Endothelial cell of umbilical vein (primary cell): ENCODE measurements around the gene PLXNA4. TPM values are rescaled to one million over a fixed set of nuclear protein-coding genes. Genes with fewer than 3 reads are reported as not detected.

Experiments used
- BruUV-seq: library from RNA; stranded (reverse); fragments of 400-500 nt; replicated peaks from 2 replicates; lab custom pipeline; 2021; lab: Mats Ljungman, UMichigan
- CTCF ChIA-PET: fragments of 300-600, 350-600 bp; sonication (Branson Sonifier 250); formaldehyde crosslinking; loops from one replicate; lab custom pipeline; 2021; ENCODE audit warnings: antibody characterized with exemption, inconsistent platforms; lab: Charles Lee
- POLR2A ChIA-PET: fragments of 300-600, 350-600 bp; sonication (Branson Sonifier 250); formaldehyde crosslinking; loops from one replicate; lab custom pipeline; 2021; ENCODE audit warnings: antibody characterized with exemption, inconsistent platforms; lab: Charles Lee
- DNase-seq: peaks from one replicate; pipeline ENCODE4 v3.0.0-alpha.2; 2011; ENCODE audit warnings: low read depth, low spot score
- FAIRE-seq: peaks from 2 replicates; lab custom pipeline; 2011; peaks lifted over from hg19 to GRCh38; lab: Jason Lieb, UNC
- H2AFZ ChIP-seq: 2 replicates; pipeline ENCODE4 v1.6.0; 2012; ENCODE audit warnings: low read depth, low read length, control low read depth, inconsistent platforms
- H3K27ac ChIP-seq: 2 replicates; pipeline ENCODE4 v1.5.1; 2011; ENCODE audit warnings: low read depth, mild to moderate bottlenecking, control low read depth, low read length, moderate library complexity; ENCODE audit not compliant: insufficient read depth
- H3K27me3 ChIP-seq, 2 experiments: 2 replicates each; pipeline versions ENCODE4 v1.6.0 to v1.6.1; 2011; ENCODE audit warnings: low read length in 2 of 2, mixed read lengths in 1 of 2; ENCODE audit not compliant: control insufficient read depth in 2 of 2, insufficient read depth in 2 of 2
- H3K36me3 ChIP-seq, 2 experiments: 2 replicates in 1 of 2; 3 replicates in 1 of 2; pipeline ENCODE4 v1.5.1; 2011; ENCODE audit warnings: low read length in 2 of 2, mild to moderate bottlenecking in 1 of 2, moderate library complexity in 1 of 2; ENCODE audit not compliant: control insufficient read depth in 2 of 2, insufficient read depth in 2 of 2; ENCODE audit errors: extremely low read depth in 1 of 2
- H3K4me1 ChIP-seq: 3 replicates; pipeline ENCODE4 v1.5.1; 2011; ENCODE audit warnings: mild to moderate bottlenecking, low read length; ENCODE audit not compliant: control insufficient read depth, insufficient read depth; ENCODE audit errors: extremely low read depth
- H3K4me2 ChIP-seq: 2 replicates; pipeline ENCODE4 v1.6.1; 2011; ENCODE audit warnings: low read length, control low read depth, mixed read lengths; ENCODE audit not compliant: insufficient read depth
- H3K4me3 ChIP-seq, 3 experiments: fragments of 200-600 bp in 1 of 3; sonication (generic), shearing (Covaris generic) in 1 of 3; replicated peaks in 1 of 3; 2 replicates each; pipeline ENCODE4 v1.5.1; 2011 to 2016; ENCODE audit warnings: control low read depth in 3 of 3, low read length in 3 of 3, mild to moderate bottlenecking in 2 of 3, inconsistent platforms in 1 of 3, low read depth in 1 of 3, moderate library complexity in 1 of 3; ENCODE audit not compliant: insufficient read depth in 1 of 3
- H3K79me2 ChIP-seq: 2 replicates; pipeline ENCODE4 v1.6.0; 2012; ENCODE audit warnings: low read length, inconsistent platforms; ENCODE audit not compliant: control insufficient read depth, insufficient read depth
- H3K9ac ChIP-seq: replicated peaks from 2 replicates; pipeline ENCODE3; 2011; ENCODE audit warnings: low read length, control low read depth; ENCODE audit not compliant: insufficient read depth; ENCODE audit errors: extremely low read depth
- H3K9me1 ChIP-seq: replicated peaks from 3 replicates; pipeline ENCODE4 v1.6.0; 2011; ENCODE audit warnings: mild to moderate bottlenecking, low read length; ENCODE audit not compliant: control insufficient read depth, insufficient read depth; ENCODE audit errors: extremely low read depth
- H3K9me3 ChIP-seq: replicated peaks from 2 replicates; pipeline ENCODE4 v1.5.1; 2012; ENCODE audit warnings: low read length, inconsistent platforms; ENCODE audit not compliant: control insufficient read depth, insufficient read depth
- H4K20me1 ChIP-seq: replicated peaks from 2 replicates; pipeline ENCODE3; 2011; ENCODE audit warnings: mild to moderate bottlenecking, low read length; ENCODE audit not compliant: control insufficient read depth, insufficient read depth; ENCODE audit errors: extremely low read depth
- CTCF ChIP-seq, 2 donors: IDR thresholded peaks; 1 replicate in 1 of 2; 2 replicates in 1 of 2; pipeline ENCODE4 v1.5.1; 2011; ENCODE audit warnings: low read length in 2 of 2, mild to moderate bottlenecking in 2 of 2, moderate library complexity in 2 of 2, control low read depth in 1 of 2, inconsistent platforms in 1 of 2, low read depth in 1 of 2; ENCODE audit not compliant: insufficient read depth in 1 of 2; ENCODE audit errors: extremely low read depth in 1 of 2
- EZH2 ChIP-seq: IDR thresholded peaks from 2 replicates; pipeline ENCODE4 v1.6.1; 2012; ENCODE audit warnings: borderline replicate concordance, low read depth, mild to moderate bottlenecking, moderate library complexity, low read length, inconsistent platforms; ENCODE audit not compliant: severe bottlenecking
- FOS ChIP-seq: IDR thresholded peaks from 2 replicates; pipeline ENCODE4 v1.6.1; 2011; ENCODE audit warnings: mild to moderate bottlenecking, low read length, moderate library complexity, borderline replicate concordance; ENCODE audit not compliant: insufficient read depth
- GATA2 ChIP-seq: IDR thresholded peaks from 2 replicates; pipeline ENCODE4 v1.7.0; 2011; ENCODE audit warnings: low read depth, mild to moderate bottlenecking, moderate library complexity, mixed read lengths, low read length; ENCODE audit not compliant: insufficient read length, insufficient read depth
- JUN ChIP-seq: IDR thresholded peaks from 2 replicates; pipeline ENCODE4 v1.6.1; 2011; ENCODE audit warnings: borderline replicate concordance, low read depth; ENCODE audit not compliant: insufficient read length, insufficient read depth
- MYC ChIP-seq: IDR thresholded peaks from one replicate; pipeline ENCODE4 v1.6.1; 2011; ENCODE audit warnings: mild to moderate bottlenecking, low read depth, low read length
- POLR2A ChIP-seq: IDR thresholded peaks from 2 replicates; pipeline ENCODE4 v1.6.1; 2012; ENCODE audit warnings: low read depth, mild to moderate bottlenecking, control low read depth, low read length
- POLR2AphosphoS5 ChIP-seq: IDR thresholded peaks from 2 replicates; pipeline ENCODE4 v1.6.1; 2012; ENCODE audit warnings: low read depth, mild to moderate bottlenecking, control low read depth, low read length, moderate library complexity; ENCODE audit not compliant: insufficient read depth
- dilution Hi-C: fragments of 300-500 bp; cut with MboI; formaldehyde crosslinking; loops from one replicate; pipeline ENCODE4 v1.15.0; 2019; ENCODE audit warnings: low sequenced_read_pairs; ENCODE audit not compliant: extremely low pct_ligation_motif_present
- intact Hi-C: fragments of 100-400 bp; cut with micrococcal nuclease; formaldehyde crosslinking; loops from one replicate; pipeline ENCODE4 v1.10.0; 2022
- polyA plus RNA-seq, 4 experiments: library from polyadenylated mRNA; depleted of rRNA in 3 of 4; stranded (reverse) in 3 of 4; unstranded in 1 of 4; fragments of >200 nt; gene quantifications; 2 replicates each; pipeline versions ENCODE4 v1.2.1 to v1.2.3, GENCODE V29; 2011 to 2012; ENCODE audit warnings: missing spikeins in 1 of 4
- total RNA-seq: library from RNA; stranded (reverse); gene quantifications from 2 replicates; pipeline ENCODE4 v1.2.3, GENCODE V29; 2021
- TF ChIP-seq, protein P1 (sequence below): IDR thresholded peaks from 2 replicates; pipeline ENCODE4 v1.6.1; 2011; ENCODE audit not compliant: insufficient read depth, insufficient read length

Gene PLXNA4
- total and polyA plus RNA-seq, 2 donors (not counting 3 experiments of a cell fraction or from before 2014, with no cell fraction given) = 12.1 to 20.4 TPM

DNA sequence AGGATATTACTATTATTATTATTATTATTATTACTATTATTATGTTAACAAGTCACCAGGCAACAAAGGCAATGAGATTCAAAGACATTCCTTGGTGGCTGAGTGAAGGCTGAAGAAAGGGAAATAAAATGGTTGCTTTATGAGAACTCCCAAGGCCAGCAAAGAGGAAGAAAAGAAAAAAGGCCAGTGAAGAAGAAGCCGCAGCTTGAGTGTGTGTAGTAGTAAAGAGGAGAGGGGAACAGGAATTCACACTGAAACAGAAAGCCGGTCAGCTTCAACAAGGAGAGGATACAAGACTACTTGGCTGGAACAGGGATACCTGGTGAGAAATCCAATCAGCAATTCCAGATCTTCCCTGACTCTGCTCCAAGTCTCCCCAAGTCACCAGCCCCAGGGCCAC, 42.4 kb downstream of the PLXNA4 start:
- peaks cover 11% of the 10 kb centered on the region for H3K4me1 ChIP-seq
- no peak for DNase-seq
- no peak overlapping the region for H3K9ac ChIP-seq
- dilution Hi-C loops (no loop called here), intact Hi-C loops (no loop called here)
- FAIRE-seq = no peak
- no peaks in the 10 kb centered on the region for H3K27me3 ChIP-seq
- POLR2A ChIA-PET = no interaction called here
- no peak overlapping the region for H2AFZ ChIP-seq
- no peaks in the 10 kb centered on the region for H3K36me3 ChIP-seq
- no peaks in the 10 kb centered on the region for H4K20me1 ChIP-seq
- no peaks in the 10 kb centered on the region for H3K79me2 ChIP-seq
- no peaks in the 10 kb centered on the region for H3K9me3 ChIP-seq
- BruUV-seq = no TSS peak
- H3K27ac ChIP-seq = no peak overlapping the region
- TF ChIP-seq JUN (no peak), GATA2 (no peak), MYC (no peak), POLR2A (no peak), CTCF (IDR thresholded peaks at IDR 0.05; ENCODE audit: extremely low read depth in 1 of 2, insufficient read depth in 1 of 2, low read depth in 1 of 2, low read length in 2 of 2) (no peak), EZH2 (no peak), FOS (no peak), POLR2AphosphoS5 (no peak)
- TF ChIP-seq, protein P1, sequence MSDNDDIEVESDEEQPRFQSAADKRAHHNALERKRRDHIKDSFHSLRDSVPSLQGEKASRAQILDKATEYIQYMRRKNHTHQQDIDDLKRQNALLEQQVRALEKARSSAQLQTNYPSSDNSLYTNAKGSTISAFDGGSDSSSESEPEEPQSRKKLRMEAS = no peak
- no peaks in the 10 kb centered on the region for H3K9me1 ChIP-seq
- CTCF ChIA-PET = no interaction called here
- H3K4me3 ChIP-seq = no peak overlapping the region
- no peak overlapping the region for H3K4me2 ChIP-seq
